ENCODE data around the gene PIK3C2G. TPM values are rescaled to one million over a fixed set of nuclear protein-coding genes. Genes with fewer than 3 reads are reported as not detected.

The PIK3C2G gene
- total and polyA plus RNA-seq, 5 donors = not detected

DNA sequence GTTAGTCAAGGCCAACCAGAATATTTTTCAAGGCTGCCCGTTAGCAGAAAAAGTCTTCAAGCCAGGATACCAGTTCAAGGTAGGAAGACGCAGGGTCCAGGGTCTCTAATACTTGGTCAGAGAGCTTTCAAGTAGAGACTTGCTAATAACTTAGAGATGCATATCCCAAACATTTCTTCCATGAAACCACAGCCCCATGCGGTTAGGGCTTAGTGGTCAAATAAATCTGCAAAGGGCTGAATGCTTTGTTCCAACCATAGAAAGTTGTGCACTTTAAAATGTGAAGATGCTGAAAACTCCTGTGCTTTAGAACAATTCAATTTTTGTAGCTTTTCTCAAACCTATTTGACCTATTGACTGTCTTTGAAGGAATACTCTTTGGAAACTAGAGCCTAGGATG, 208.9 kb downstream of the PIK3C2G start:
- Histone ChIP-seq H3K9me3 (ENCODE audit: control insufficient read depth, low read length) (no peaks in the 10 kb centered on the region), H3K27me3 (ENCODE audit: control insufficient read depth, insufficient read depth) (no peaks in the 10 kb centered on the region), H3K4me3 (ENCODE audit: low read length) (no peak overlapping the region), H3K4me1 (ENCODE audit: control insufficient read depth, insufficient read depth, low read length) (no peaks in the 10 kb centered on the region), H3K27ac (ENCODE audit: low read length) (no peak overlapping the region)
- no peak for DNase-seq
- 91% methylated on average over 3 of the region's 3 CpGs for WGBS
- no peak for ATAC-seq
- intact Hi-C loops (cut with DNase I) = no loop called here

DNA sequence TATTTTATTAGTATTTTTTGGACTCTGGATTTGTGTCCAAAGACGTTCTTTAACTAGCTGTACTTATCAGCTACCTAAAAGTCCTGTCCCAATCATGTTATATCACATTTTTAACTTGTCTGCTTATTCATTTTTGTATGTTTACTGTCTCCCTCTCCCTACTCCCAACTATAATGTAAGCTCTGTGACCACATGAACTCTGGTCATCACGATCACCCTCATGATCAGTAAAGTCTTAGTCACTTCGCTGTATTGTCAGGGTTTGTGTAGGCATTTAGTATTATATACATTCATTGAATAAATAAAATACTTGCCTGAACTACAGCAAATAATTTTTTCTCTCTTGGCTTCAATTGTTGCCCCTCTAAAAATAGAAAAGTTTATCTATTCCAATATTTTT, 211.0 kb downstream of the PIK3C2G start:
- ATAC-seq (no peak), DNase-seq (no peak)
- Histone ChIP-seq H3K4me3 (ENCODE audit: low read length) (no peak overlapping the region), H3K9me3 (ENCODE audit: control insufficient read depth, low read length) (no peaks in the 10 kb centered on the region), H3K27ac (ENCODE audit: low read length) (no peak overlapping the region), H3K4me1 (ENCODE audit: control insufficient read depth, insufficient read depth, low read length) (peaks cover 2% of the 10 kb centered on the region), H3K27me3 (ENCODE audit: control insufficient read depth, insufficient read depth) (no peaks in the 10 kb centered on the region)
- 87% methylated on average over 3 of the region's 3 CpGs for WGBS
- intact Hi-C loops (cut with DNase I) = no loop called here

DNA sequence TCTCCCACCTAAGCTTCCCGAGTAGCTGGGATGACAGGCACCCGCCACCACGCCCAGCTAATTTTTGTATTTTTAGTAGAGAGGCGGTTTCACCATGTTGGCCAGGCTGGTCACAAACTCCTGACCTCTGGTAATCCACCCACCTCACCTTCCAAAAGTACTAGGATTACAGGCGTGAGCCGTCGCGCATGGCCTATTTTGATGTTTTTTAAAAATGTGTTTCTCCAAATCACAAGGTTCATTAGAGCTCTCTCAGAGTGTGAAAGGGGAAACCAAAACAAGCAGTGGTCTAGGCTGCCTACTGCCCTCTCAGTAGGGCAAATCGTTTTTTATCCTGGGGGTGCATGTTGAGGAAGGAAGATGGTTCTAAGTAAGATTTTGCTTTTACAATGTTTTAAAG, 211.5 kb downstream of the PIK3C2G start:
- no peak for ATAC-seq

DNA sequence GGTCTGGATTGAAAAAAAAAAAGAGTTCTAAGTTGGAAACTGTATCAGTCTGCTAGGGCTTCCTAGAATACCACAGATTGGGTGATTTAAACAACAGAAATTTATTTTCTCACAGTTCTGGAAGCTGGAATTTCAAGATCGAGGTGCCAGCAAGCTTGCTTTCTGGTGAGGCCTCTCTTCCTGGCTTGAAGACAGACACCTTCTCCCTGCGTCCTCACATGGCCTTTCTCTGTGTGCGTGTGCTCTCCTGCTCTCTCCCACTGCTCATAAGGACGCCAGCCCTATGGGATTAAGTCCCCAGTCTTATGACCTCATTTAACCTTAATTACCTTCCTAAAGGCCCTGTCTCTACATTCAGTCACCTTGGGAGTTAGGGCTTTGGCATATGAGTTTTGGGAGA, 215.5 kb downstream of the PIK3C2G start:
- Histone ChIP-seq H3K4me3 (ENCODE audit: low read length) (no peak overlapping the region), H3K27me3 (ENCODE audit: control insufficient read depth, insufficient read depth) (no peaks in the 10 kb centered on the region), H3K9me3 (ENCODE audit: control insufficient read depth, low read length) (no peaks in the 10 kb centered on the region), H3K27ac (ENCODE audit: low read length) (no peak overlapping the region), H3K4me1 (ENCODE audit: control insufficient read depth, insufficient read depth, low read length) (peaks cover 2% of the 10 kb centered on the region)
- intact Hi-C loops (cut with DNase I) = no loop called here
- 60% methylated on average over 4 of the region's 4 CpGs for WGBS
- DNase-seq (no peak), ATAC-seq (no peak)

More for the DNA sequence above, 211.5 kb downstream of the PIK3C2G start:
- peaks cover 2% of the 10 kb centered on the region for H3K4me1 ChIP-seq (ENCODE audit: control insufficient read depth, insufficient read depth, low read length)
- no peak for DNase-seq
- H3K27me3 ChIP-seq (ENCODE audit: control insufficient read depth, insufficient read depth) = no peaks in the 10 kb centered on the region
- H3K9me3 ChIP-seq (ENCODE audit: control insufficient read depth, low read length) = no peaks in the 10 kb centered on the region
- H3K27ac ChIP-seq (ENCODE audit: low read length) = no peak overlapping the region
- WGBS = 95% methylated on average over 9 of the region's 9 CpGs
- H3K4me3 ChIP-seq (ENCODE audit: low read length) = no peak overlapping the region
- intact Hi-C loops (cut with DNase I) = no loop called here

DNA sequence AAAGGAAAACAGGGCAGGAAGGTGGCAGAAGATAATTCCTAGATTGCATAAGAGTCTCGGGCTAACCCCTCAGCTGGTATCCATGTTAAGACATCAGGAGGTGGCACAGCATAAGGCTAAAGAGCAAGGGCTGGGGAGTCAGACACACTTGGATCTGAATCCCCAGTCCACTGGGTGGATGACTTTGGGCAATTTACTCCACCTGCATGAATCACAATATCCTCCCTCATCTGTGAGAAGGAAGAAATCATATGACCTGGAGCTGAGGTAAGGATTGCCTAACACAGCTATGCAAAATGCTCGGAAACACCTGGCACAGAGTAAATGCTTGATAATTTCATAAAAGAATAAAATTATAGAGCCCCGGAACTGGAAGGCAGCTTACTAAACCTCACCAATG, 217.9 kb downstream of the PIK3C2G start:
- peaks cover 2% of the 10 kb centered on the region for H3K4me1 ChIP-seq (ENCODE audit: control insufficient read depth, insufficient read depth, low read length)
- DNase-seq (no peak), ATAC-seq (peak in 1 of 2 donors; percentile 29)
- no peaks in the 10 kb centered on the region for H3K9me3 ChIP-seq (ENCODE audit: control insufficient read depth, low read length)
- no peak overlapping the region for H3K27ac ChIP-seq (ENCODE audit: low read length)
- 84% methylated on average over 3 of the region's 3 CpGs for WGBS
- H3K4me3 ChIP-seq (ENCODE audit: low read length) = no peak overlapping the region
- intact Hi-C loops (cut with DNase I) = no loop called here
- no peaks in the 10 kb centered on the region for H3K27me3 ChIP-seq (ENCODE audit: control insufficient read depth, insufficient read depth)

DNA sequence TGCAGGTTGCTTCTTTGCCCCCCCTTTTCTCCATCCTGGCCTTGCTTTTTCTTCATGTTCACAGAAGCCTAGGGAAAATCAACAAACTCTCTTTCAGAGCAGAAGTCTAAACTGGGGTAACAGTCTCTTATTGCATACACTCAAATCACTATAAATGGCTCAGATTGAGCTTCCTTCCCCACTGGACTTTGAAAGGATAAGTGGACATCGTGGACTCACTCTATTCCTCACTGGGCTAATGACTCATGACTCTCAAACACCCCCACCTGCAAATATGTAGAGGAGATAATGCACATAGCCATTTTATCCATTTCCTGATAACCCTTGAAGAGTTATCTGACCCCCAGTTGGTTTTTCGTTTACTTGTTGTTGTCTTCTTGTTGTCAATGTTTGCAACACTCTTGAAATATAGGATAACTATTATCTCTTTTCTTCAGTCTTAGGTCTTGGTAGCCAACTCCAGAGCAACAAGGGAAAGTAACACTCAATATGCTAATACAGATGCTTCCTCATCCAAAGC, 221.3 kb downstream of the PIK3C2G start:
- Histone ChIP-seq H3K4me1 (ENCODE audit: control insufficient read depth, insufficient read depth, low read length) (no peaks in the 10 kb centered on the region), H3K27ac (ENCODE audit: low read length) (no peak overlapping the region), H3K27me3 (ENCODE audit: control insufficient read depth, insufficient read depth) (no peaks in the 10 kb centered on the region), H3K9me3 (ENCODE audit: control insufficient read depth, low read length) (no peaks in the 10 kb centered on the region), H3K4me3 (ENCODE audit: low read length) (no peak overlapping the region)
- ATAC-seq (no peak), DNase-seq (no peak)
- 40% methylated on average over 2 of the region's 2 CpGs for WGBS
- intact Hi-C loops (cut with DNase I) = no loop called here

DNA sequence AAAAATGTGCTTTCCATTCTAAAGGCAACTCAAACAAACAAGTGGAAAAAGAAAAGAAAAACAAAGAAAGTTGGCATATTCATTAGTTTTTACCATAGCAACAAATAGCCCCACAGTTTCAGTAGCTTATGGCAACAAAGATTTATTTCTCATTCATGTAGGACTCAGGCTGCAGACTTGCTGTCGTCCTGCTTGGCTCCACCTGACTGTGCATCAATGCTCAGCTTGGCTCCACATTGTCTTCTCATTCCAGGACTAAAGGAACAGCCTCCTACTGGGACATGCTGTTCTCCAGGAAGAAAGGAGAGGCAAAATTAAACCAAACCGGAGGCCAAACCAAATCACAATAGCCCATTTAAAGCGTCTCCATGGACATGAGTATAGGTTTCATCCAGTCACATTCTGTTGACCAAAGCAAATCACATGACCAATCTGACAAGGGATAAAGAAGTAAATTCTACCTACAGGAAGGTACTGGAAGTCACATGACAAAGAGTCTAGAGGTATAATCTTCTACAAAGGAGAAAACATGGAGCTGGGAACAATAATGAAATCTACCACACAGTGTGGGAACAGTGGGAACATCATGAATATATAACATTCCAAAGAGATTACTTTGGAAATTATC, 222.5 kb downstream of the PIK3C2G start:
- no peaks in the 10 kb centered on the region for H3K4me1 ChIP-seq (ENCODE audit: control insufficient read depth, insufficient read depth, low read length)
- H3K4me3 ChIP-seq (ENCODE audit: low read length) = no peak overlapping the region
- no peaks in the 10 kb centered on the region for H3K27me3 ChIP-seq (ENCODE audit: control insufficient read depth, insufficient read depth)
- WGBS = 69% methylated on average over 3 of the region's 3 CpGs
- ATAC-seq (no peak), DNase-seq (no peak)
- intact Hi-C loops (cut with DNase I) = no loop called here
- no peak overlapping the region for H3K27ac ChIP-seq (ENCODE audit: low read length)
- H3K9me3 ChIP-seq (ENCODE audit: control insufficient read depth, low read length) = no peaks in the 10 kb centered on the region

DNA sequence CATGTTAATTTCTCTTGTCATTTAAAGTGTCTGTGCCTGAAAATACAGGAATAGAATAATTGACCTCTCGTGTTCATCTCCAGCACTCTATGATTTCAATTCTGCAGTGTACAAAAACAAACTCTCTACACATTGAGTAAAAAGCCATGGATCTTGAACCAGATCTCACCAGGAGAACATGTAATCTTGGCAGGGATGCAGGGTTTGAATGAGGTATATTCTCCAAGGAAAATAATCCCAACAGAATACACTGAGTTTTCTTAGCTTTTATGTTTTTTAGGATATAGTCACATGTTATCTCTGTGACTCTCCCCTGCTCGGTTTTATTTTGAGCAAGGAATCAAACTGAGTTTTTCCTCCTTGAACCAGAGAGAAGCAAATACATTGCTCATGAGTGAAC, 224.7 kb downstream of the PIK3C2G start:
- ATAC-seq = no peak
- no peaks in the 10 kb centered on the region for H3K27me3 ChIP-seq (ENCODE audit: control insufficient read depth, insufficient read depth)
- no peak for DNase-seq
- H3K9me3 ChIP-seq (ENCODE audit: control insufficient read depth, low read length) = no peaks in the 10 kb centered on the region
- no peak overlapping the region for H3K4me3 ChIP-seq (ENCODE audit: low read length)
- 65% methylated on average over 2 of the region's 2 CpGs for WGBS
- intact Hi-C loops (cut with DNase I) = no loop called here
- no peak overlapping the region for H3K27ac ChIP-seq (ENCODE audit: low read length)
- H3K4me1 ChIP-seq (ENCODE audit: control insufficient read depth, insufficient read depth, low read length) = no peaks in the 10 kb centered on the region

DNA sequence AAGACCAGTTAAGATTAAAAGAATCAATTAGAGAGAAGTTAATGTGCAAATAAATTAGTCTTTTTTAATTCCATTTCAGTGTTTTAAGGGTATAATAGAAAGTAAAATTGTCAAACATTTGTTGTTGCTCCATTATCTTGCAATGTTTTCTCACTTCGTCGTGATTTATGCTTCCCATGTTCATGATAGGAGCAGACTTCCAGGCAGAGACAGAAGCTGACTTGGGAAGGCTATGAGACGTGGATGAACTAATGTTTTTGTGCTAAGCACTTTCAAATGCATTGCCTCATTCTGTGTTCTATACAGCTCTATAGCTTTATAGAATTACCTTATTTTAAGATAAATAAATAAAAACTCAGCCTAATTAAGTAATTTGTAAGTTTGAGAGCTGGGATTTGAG, 226.2 kb downstream of the PIK3C2G start:
- Histone ChIP-seq H3K9me3 (ENCODE audit: control insufficient read depth, low read length) (no peaks in the 10 kb centered on the region), H3K4me1 (ENCODE audit: control insufficient read depth, insufficient read depth, low read length) (no peaks in the 10 kb centered on the region), H3K27me3 (ENCODE audit: control insufficient read depth, insufficient read depth) (no peaks in the 10 kb centered on the region), H3K4me3 (ENCODE audit: low read length) (no peak overlapping the region), H3K27ac (ENCODE audit: low read length) (no peak overlapping the region)
- ATAC-seq (no peak), DNase-seq (no peak)
- WGBS = 46% methylated on average over 3 of the region's 3 CpGs
- intact Hi-C loops (cut with DNase I) = no loop called here

DNA sequence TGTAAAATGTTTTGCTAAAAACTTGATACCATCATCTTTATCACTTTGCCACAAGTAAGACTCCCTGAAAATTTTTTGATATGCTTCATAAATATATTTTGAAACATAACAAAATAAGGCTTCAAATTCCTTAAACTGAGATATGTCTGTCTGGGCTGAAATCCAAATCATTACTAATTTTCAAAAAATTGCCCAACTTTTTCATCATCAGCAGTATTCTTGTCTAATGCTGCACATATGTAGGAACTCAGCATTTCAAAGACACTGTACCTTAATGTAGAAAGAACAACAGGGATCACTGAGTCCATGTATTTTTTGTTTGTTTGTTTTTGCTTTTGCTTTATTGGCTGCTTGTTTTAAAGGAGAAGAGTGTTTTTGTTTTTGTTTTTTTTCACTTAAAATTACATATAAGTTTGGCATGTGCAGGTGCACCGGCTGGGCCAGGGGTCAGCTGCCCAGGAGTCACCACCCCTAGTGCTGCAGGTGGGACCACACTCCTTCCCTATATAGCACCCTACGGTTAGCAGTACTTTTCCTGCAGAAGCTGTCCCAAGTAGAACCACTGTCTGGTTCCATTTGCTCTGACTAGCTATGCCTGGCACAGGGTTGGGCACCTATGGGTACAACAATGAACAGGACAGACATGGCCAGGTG, 231.2 kb downstream of the PIK3C2G start:
- intact Hi-C loops (cut with DNase I) = no loop called here
- ATAC-seq (no peak), DNase-seq (no peak)
- no peaks in the 10 kb centered on the region for H3K4me1 ChIP-seq (ENCODE audit: control insufficient read depth, insufficient read depth, low read length)
- H3K27me3 ChIP-seq (ENCODE audit: control insufficient read depth, insufficient read depth) = no peaks in the 10 kb centered on the region
- 89% methylated on average over 2 of the region's 2 CpGs for WGBS
- H3K4me3 ChIP-seq (ENCODE audit: low read length) = no peak overlapping the region
- H3K9me3 ChIP-seq (ENCODE audit: control insufficient read depth, low read length) = no peaks in the 10 kb centered on the region
- H3K27ac ChIP-seq (ENCODE audit: low read length) = no peak overlapping the region

DNA sequence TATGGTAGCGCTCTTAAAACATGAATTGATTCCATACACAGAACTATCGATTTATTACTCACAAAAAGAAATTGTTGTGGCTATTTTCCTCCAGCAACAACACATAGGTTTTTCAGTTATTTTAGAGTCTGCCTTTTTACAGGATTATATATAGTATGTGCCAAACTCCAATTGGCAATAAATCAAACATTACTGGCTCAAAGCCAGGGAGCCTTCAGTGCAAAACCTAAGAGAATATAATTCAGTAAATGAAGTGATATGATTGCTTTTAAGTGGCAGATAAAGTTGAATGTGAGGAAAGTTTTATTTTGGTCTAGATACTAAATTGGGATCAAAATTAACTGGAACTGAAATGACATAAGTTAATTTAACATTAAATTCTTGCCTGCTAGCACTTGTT, 234.8 kb downstream of the PIK3C2G start:
- WGBS = 92% methylated on average over 2 of the region's 2 CpGs

More for the DNA sequence above, 234.8 kb downstream of the PIK3C2G start:
- Histone ChIP-seq H3K27me3 (ENCODE audit: control insufficient read depth, insufficient read depth) (no peaks in the 10 kb centered on the region), H3K27ac (ENCODE audit: low read length) (no peak overlapping the region), H3K4me3 (ENCODE audit: low read length) (no peak overlapping the region), H3K9me3 (ENCODE audit: control insufficient read depth, low read length) (no peaks in the 10 kb centered on the region), H3K4me1 (ENCODE audit: control insufficient read depth, insufficient read depth, low read length) (no peaks in the 10 kb centered on the region)
- intact Hi-C loops (cut with DNase I) = no loop called here
- DNase-seq (no peak), ATAC-seq (no peak)
